Right ventricle myocardium superior (tissue), 1 donor: ENCODE data around the gene VDAC2. TPM values are rescaled to one million over a fixed set of nuclear protein-coding genes. Genes with fewer than 3 reads are reported as not detected.
"Not testable (repeated sequence)": the region's sequence is repeated elsewhere in the genome, so short reads cannot be mapped to it uniquely, and the experiment has no call there.

Experiments used
- ATAC-seq: fragments of 200-7000 bp; cut with Tn5 transposase; one replicate; pipeline ENCODE4 v1.9.1; 2020; ENCODE audit warnings: mild to moderate bottlenecking; ENCODE audit not compliant: poor library complexity
- DNase-seq: peaks from one replicate; pipeline ENCODE4 v3.0.0-alpha.2; 2020
- intact Hi-C: fragments of 100-400 bp; cut with DNase I; formaldehyde crosslinking; loops from one replicate; pipeline ENCODE4 v1.11.2; 2022
- total RNA-seq: library from RNA; stranded (reverse); fragmentation: NEBNext Ultra II Directional; extraction: Animal tissue kit (Norgen Biotek cat#: 25700); gene quantifications from one replicate; pipeline ENCODE4 v1.2.1, GENCODE V29; 2021
- donor health status: DM: no; HTN: yes; CAD: no; lungs with severe emphysema.

Gene VDAC2
- total RNA-seq, 1 donor from 2014 or later: 486 TPM

DNA sequence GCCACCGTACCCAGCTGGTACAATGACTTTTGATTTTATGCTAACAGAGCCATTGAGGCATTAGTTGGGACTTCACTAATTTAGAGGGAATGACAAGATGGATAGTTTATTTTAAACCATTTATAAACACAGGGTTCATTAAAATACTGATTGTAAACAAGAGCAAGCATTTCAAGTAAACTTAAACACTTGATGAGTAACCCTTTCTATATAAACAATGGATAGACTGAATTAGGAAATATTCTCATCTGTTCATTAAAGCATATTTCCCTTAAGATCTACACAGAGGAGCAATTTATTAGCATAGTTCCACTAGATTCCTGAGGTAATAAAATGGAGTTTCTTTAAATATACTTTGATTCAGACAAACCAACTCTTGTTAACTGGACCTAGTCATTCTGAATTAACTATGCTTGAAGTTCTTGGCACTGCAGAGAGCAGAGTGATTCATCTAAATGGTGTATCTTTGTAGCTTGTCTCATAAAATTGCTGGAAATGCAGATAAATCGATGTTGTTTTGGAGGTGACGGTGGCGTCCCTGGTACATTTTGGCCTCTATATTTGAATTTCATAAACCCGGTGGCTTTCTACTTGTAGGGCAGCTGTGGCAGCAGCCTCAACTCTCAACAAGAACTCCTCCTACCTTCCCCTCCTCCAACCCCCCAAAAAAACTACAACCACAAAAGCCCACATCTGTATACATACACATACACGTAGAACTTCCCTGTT is 15.4 kb upstream of the VDAC2 start:
- ATAC-seq: no peak
- intact Hi-C loops: no loop called here
- DNase-seq: no peak

DNA sequence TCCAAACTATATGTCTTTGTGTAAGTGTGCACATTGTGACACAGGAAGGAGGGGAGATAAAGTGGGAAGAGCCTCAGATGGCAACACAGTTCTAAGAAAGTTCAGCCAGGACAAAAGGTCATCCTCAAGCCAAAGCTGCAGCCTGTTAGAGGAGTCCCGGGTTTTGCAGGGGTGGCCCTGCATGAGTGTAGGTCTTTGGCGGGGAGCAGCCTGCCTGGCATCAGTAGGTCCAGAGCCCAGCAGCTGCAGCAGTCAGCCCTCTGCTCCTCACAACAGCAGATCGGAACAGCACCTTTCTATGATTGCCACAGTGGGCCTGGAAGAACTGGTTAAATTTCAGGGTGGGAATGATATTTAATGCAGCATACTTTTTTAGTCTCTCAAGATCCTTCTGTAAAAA is 13.5 kb upstream of the VDAC2 start:
- no peak for ATAC-seq
- intact Hi-C loops: no loop called here
- no peak for DNase-seq

DNA sequence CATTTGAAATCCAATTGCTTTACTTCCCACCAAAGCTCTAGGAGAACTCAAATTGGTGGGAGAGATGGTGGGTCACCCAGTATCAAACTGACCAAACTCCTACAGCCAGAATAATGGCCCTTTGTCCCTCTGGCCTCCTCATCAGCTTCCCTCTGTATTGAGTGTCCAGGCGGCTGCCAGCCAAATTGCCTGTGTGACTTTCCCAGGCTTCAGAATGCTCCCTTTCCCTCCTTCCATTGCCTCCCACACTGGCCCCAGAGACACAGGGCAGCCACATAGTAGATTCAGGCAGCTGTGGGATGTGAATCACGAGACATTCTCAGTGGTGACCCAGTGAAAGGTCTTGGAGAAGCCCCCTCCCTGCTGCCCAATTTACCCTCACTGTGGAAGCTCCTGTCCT is 12.7 kb upstream of the VDAC2 start:
- DNase-seq (no peak), ATAC-seq (no peak)
- intact Hi-C loops: no loop called here

DNA sequence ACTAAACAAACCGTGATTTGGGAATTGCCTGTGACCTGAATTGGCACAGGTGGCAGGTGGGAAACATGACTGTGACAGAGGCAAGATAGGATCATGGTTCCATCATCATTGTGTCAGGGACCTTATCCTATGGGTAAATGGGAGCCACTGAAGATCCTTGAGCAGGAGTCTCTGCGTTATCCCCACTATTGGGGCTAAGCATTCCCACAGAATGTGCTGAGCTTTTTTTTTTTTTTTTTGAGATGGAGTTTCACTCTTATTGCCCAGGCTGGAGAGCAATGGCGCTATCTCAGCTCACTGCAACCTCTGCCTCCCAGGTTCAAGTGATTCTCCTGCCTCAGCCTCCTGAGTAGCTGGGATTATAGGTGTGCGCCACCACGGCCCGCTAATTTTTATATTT is 10.6 kb upstream of the VDAC2 start:
- DNase-seq, ATAC-seq, intact Hi-C loops: not testable (repeated sequence)

DNA sequence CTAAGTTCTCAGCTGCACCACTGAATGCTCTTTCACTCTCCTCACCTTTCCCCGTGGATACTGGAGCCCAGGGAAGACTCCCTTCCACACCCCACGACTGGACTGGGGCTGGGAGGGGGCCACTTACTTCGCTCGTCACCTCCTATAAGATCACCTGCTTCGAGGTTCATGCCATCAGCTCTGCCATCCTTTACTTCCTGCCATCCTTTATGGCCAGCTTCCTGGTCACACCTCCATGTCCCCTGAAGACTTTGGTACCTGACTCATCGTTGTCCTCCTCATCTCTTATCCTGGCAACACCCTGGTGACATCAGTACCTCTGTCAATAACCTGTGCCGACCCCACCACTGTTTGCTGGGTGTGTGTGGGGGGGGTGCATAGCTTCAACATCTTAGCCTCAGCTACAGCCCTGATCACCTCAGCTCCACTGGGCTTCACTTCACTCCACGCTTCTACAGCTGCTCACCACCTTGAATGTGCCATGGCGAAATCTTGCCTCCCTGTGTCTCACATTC is 8.7 kb upstream of the VDAC2 start:
- DNase-seq (no peak), ATAC-seq (peak; percentile 3)
- intact Hi-C loops: no loop called here

DNA sequence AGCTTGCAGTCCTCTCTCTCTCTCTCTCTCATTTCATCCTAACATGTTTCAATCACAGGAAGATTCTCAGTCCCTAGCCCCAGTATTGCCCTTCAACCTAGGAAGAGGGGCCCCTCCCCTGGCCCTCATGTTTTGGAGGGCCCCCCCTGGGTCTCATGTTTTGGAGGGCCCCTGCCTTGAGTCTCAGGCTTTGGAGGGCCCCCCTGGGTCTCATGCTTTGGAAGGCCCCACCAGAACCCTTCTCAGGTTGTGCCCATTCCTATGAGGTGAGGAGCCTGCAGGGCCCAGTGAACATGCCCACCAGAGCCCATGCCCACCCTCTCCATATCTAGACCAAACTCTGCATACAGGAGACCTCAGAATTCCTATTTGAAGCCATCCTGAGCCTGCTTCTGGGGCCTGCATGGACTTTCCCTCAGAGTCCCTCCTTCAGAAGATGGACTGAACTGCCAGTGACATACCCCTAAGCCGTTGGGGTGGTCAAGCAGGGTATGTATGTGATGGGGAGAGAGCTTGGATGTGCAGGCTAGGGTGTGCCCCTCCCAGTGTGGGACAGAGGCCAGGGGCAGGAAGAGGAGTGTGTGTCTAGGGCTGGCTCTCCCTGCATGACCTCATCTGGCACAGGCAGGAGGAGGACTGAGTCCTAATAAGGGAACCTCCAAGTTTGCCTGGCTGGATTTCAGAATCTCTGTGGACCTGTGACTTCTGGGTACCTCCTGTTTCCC is 8.1 kb upstream of the VDAC2 start:
- DNase-seq (peak; percentile 87), ATAC-seq (peak; percentile 96)
- intact Hi-C loops: no loop called here

DNA sequence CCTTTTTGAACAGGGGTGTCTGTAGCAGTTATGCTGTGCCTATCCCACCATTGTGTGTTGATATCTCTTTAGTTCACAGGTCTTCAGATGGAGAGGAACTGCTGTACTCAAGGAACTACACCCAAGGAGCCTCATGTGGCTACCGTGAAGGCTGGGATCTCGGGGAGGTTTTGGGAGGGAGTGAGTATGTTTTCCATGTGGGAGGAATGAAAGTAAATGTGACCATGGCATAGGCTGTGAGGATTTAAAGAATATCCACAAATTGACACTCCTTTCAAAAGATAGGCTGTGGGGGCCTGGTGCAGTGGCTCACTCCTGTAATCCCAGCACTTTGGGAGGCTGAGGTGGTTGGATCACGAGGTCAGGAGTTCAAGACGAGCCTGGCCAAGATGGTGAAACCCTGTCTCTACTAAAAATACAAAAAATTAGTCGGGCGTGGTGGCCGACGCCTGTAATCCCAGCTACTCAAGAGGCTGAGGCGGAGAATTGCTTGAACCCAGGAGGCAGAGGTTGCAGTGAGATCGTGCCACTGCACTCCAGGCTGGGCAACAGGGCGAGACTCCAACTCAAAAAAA is 7.5 kb upstream of the VDAC2 start:
- intact Hi-C loops, ATAC-seq, DNase-seq: not testable (repeated sequence)

DNA sequence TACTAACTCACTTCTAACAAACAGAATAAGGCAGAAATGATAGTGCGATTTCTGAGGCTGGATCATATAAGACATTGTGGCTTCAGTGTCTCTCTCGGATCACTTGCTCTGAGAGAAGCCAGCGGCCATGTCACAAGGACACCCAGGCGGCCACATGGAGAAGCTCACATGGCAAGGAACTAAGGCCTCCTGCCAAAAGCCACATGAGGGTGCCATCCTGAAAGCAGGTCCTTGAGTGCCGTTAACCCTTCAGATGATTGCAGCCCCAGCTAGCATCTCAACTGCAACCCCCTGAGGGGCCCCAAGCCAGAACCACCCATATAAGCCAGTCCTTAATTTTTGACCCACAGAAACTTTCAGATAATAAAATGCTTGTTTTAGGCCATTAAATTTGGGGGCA is 6.9 kb upstream of the VDAC2 start:
- DNase-seq (no peak), ATAC-seq (peak; percentile 65)
- intact Hi-C loops: no loop called here

DNA sequence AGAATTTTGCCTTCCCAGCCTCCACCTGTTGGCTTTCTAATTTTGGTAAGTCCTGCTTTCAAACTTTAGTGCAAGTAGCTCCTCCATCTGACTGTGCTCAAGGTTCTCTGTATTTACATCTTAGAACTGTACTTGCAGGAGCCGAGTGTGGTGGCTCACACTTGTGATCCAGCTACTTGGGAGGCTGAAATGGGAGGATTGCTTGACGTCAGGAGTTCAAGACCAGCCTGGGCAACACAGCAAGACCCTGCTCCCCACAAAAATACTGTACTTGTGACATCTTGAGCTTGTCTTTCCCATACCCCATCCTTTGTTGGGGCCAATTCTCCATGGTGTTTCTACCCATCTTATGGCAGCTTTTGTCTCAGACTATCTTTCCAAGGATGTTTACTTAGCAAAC is 4.7 kb upstream of the VDAC2 start:
- no peak for DNase-seq
- intact Hi-C loops: no loop called here
- ATAC-seq: no peak

DNA sequence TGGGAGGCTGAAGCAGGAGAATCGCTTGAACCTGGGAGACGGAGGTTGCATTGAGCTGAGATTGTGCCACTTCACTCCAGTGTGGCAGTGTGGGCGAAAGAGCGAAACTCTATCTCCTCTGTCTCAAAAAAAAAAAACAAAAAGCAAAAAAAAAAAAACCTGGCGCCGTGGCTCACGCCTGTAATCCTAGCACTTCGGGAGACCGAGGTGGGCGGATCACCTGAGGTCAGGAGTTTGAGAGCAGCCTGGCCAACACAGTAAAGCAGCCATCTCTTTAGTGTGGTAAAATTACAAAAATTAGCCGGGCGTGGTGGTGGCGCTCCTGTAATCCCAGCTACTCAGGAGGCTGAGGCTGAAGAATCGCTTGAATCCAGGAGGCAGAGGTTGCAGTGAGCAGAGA is 4.0 kb upstream of the VDAC2 start:
- DNase-seq, intact Hi-C loops, ATAC-seq: not testable (repeated sequence)

DNA sequence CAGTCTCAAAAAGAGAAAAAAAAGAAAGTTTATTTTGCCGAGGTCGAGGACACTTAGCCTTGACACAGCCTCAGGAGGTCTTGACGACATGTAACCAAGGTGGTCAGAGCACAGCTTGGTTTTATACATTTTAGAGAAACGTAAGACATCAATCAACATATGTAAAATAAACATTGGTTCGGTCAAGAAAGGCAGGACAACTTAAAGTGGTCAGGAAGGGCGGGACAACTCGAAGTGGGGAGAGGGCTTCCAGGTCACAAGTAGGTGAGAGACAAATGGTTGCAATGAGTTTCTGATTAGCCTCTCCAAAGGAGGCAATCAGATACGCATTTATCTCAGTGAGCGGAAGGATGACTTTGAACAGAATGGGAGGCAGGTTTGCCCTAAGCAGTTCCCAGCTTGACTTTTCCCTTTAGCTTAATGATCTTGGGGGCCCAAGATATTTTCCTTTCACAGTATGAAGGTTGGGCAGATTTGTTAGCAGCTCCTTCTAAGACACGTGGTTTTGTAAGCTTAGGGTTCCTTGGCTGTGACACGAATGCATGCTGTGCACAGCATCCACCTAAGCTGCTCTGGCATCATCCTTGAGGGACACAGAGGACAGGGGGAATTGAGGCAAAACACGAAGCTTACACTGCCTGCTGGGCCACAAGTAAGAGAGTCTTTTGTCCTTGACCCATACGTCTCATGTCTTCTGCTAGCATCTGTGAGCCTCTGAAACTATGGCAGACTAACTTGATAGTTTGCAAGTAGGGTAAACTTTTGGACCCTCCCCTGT is 3.3 kb upstream of the VDAC2 start:
- intact Hi-C loops: no loop called here
- DNase-seq (no peak), ATAC-seq (no peak)

DNA sequence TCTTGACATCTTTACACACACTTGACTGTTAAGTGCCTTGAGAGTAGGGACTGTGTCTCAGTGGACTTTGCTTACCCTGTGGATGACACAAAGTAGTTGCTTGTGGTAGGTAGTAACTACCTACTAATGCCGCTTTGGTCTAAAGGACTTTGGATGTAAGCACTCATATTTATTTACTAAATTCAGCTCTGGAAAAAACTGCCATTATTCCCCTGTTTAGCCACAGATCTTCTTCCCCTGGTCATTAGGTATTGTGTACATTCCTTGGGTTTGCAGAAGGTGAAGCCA is 2.8 kb upstream of the VDAC2 start:
- ATAC-seq (no peak), DNase-seq (no peak)
- intact Hi-C loops: no loop called here

DNA sequence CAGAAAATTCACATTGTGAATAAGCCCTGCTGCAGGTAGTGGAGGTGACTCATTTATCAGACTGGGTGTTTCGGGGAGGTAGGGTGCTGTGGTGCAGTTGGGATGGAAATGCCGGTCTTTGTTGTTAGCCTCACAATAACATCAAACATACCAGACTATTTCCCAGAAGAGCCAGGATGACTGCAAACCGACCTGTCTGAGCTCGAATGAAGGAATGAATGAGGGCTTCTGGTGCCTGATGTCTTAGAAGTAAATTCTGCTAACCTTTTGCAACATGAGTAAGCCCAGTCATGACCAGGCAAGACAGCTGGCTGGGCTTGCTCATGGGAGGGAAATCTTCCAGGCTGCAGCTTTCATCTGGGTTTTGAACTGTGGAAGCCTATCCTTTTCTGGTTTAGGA is 2.4 kb upstream of the VDAC2 start:
- ATAC-seq (no peak), DNase-seq (no peak)
- intact Hi-C loops: no loop called here

DNA sequence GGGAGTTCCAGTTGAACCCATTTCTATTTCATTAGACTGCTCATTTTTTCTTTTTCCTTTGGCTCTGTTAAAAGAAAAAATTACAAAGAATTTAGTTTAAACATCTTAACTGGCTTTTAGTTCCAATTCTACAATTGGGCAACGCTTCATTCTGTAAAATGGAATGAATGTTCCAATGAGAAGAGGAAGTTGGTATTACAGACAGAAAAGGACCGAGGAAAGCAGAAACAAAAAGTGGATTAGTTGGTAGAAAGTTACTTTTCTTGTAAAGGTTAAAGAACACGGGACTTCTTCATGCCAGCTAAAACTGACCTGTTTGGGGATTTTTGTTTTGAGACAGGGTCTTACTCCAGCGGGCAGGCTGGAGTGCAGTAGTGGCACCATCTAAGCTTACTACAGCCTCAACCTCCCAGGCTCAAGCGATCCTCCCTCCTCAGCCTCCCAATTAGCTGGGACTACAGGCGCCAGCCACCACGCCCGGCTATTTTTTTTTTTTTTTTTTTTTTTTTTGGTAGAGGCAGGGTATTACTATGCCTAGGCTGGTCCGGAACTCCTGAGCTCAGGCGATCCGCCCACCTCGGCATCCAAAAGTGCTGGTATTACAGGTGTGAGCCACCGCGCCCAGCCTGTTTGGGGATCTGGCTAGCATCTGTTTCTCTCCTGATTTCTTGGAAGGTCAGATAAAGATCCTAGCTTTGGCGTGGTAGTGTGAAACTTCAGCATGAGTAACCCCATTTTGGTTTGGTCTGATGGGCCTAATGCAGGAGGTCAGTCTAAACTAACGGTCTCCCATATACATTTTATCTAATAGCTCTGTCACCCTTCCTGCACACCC is 1.3 kb upstream of the VDAC2 start:
- intact Hi-C loops: no loop called here
- no peak for ATAC-seq

DNA sequence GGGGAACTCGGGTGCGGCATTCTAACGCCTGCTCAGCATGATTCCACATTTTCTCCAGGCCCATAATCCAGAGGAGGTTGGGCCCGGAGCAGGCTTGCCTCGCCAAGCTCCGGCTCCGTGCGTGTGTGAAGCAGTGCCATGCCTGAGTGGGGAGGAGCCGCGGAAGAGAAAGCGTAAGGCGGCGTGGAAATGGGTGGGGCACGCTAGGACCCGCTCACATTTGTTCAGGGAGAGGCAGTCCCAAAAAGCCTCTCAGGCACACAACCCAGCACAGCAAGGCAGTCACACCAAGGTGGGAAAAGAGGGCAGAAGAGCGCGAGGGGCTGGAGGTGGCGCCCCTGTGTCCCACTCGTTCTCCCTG is 695 bp upstream of the VDAC2 start:
- intact Hi-C loops: no loop called here
- peak; percentile 84 for ATAC-seq
- peak; percentile 91 for DNase-seq

More for the DNA sequence above, 1.3 kb upstream of the VDAC2 start:
- DNase-seq: no peak

DNA sequence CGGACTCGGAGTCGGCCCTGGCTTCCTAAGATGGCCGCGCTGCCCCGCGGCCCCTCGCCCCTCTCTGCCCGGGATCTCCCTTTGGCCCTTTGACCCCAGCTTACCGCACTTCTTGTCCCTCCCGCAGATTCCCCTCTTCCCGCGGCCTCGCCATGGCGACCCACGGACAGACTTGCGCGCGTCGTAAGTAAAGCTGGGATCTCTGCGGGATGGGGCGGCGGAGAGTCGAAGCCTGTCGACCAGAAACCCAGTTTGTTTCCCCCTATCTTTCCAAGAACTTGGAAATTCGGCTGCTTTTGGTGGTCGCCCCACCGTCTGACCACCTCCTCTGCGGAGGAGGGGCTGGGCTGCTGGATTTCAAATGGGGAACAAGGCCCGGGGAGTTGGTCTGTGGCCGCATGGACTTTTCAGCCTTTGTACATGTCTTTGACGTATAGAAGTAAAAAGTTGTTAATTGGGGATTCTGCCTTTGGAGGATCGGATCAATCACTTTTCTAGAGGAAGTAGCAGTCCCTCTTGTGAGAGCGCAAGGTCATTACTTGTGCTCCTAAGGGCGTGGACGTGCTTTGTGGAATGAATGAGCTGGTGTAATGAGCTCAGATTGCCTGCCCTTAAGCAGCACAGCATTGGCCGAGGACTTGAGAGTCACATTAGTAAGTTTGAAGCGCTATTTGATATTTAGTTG is 553 bp downstream of the VDAC2 start:
- ATAC-seq (no peak), DNase-seq (no peak)
- intact Hi-C loops: no loop called here

DNA sequence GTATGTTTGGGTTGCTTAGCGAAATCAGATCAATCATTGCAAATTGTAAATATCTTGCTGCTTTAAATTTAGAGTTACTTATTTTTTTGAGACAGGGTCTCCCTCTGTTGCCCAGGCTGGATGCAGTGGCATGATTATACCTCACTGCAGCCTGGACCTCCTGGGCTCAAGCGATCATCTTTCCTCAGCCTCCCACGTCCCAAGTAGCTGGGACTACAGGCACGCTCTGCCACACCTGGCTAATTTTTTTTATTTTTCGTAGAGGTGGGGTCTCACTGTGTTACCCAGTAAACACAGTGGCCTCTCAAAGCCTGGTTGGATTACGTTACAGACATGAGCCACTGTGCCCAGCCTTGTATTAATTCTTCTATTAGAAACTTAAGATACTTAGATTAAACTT is 1.7 kb downstream of the VDAC2 start:
- ATAC-seq (no peak), DNase-seq (no peak)
- intact Hi-C loops: no loop called here

DNA sequence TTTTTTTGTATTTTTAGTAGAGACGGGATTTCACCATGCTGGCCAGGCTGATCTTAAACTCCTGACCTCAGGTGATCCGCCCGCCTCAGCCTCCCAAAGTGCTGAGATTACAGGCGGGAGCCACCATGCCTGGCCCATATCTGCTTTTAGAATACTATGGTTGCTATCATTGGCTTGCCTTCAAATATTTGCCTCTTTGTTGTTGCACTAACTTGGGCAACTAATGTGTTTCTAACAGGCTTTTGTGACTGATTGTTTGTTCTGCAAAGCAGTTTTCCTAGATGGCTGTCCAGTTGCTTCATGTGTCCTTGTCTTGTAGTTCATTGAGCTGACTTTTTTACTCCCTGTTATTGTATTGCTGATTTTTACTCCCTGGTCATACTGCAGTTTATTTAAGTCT is 9.7 kb downstream of the VDAC2 start:
- ATAC-seq (peak; percentile 18), DNase-seq (no peak)
- intact Hi-C loops: no loop called here
